ENCODE data around the gene PROZ. TPM values are rescaled to one million over a fixed set of nuclear protein-coding genes. Genes with fewer than 3 reads are reported as not detected.

The PROZ gene
- total and polyA plus RNA-seq, 2 of the 13 experiments (the other 11 are each of a cell fraction or from before 2014, with no cell fraction given) = 5.6 to 22.5 TPM

DNA sequence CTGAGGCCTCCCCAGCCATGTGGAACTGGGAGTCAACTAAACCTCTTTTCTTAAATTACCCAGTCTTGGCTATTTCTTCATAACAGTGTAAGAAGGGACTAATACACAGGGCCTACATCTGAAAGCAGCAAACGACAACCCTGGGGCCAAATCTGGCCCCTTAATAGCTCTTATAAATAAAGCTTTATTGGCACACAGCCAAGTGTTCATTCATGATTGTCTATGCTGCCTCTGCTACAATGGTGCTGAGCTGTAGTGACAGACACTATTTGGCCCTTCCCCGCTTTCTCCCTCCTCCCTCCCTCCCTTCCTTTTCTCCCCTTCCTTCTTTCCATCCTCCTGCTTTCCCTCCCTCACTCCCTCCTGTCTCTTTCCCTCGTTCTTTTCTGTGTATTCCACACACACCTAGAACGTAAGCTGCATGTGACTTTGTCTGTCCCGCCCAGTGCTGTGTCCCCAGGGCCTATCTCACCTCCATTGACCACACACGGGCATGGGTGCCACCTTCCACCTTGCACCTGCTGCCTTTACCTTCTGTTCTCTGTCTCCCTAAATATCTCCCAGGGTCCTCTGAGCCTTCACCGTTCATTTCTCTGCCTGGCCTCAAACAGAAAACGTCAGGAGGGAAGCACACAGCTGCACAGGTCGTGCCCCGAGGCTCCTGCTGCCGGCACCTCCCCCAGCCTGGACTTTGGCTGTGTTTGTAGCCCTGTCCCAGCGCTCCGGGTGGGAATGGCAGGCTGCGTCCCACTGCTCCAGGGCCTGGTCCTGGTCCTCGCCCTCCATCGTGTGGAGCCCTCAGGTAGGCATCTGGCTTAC lies at the start of gene PROZ (continued):
- TF ChIP-seq, protein P1, sequence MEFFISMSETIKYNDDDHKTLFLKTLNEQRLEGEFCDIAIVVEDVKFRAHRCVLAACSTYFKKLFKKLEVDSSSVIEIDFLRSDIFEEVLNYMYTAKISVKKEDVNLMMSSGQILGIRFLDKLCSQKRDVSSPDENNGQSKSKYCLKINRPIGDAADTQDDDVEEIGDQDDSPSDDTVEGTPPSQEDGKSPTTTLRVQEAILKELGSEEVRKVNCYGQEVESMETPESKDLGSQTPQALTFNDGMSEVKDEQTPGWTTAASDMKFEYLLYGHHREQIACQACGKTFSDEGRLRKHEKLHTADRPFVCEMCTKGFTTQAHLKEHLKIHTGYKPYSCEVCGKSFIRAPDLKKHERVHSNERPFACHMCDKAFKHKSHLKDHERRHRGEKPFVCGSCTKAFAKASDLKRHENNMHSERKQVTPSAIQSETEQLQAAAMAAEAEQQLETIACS (CRISPR knock-in tag; IDR thresholded peaks at IDR 0.05) = no peak
- TF ChIP-seq, protein P2, sequence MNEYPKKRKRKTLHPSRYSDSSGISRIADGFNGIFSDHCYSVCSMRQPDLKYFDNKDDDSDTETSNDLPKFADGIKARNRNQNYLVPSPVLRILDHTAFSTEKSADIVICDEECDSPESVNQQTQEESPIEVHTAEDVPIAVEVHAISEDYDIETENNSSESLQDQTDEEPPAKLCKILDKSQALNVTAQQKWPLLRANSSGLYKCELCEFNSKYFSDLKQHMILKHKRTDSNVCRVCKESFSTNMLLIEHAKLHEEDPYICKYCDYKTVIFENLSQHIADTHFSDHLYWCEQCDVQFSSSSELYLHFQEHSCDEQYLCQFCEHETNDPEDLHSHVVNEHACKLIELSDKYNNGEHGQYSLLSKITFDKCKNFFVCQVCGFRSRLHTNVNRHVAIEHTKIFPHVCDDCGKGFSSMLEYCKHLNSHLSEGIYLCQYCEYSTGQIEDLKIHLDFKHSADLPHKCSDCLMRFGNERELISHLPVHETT (CRISPR knock-in tag; conservative IDR thresholded peaks at IDR 0.05) = no peak
- TF ChIP-seq ZNF138 (CRISPR knock-in tag; IDR thresholded peaks at IDR 0.05; ENCODE audit: low read depth) (no peak), ZNF296 (CRISPR knock-in tag; conservative IDR thresholded peaks at IDR 0.05) (no peak), SOX6 (IDR thresholded peaks at IDR 0.05) (no peak), SOX6 (CRISPR knock-in tag; IDR thresholded peaks at IDR 0.05) (peak; percentile 33; the same call in 1 of the 2 replicates), ZSCAN21 (CRISPR knock-in tag; IDR thresholded peaks at IDR 0.05; ENCODE audit: borderline replicate concordance) (peak; percentile 46; the same call in 1 of the 2 replicates), ATF1 (CRISPR knock-in tag; IDR thresholded peaks at IDR 0.05) (no peak), ZNF331 (CRISPR knock-in tag; IDR thresholded peaks at IDR 0.05) (peak; percentile 76), CHD4 (IDR thresholded peaks at IDR 0.05; ENCODE audit: borderline replicate concordance, low read length) (0 out of 2 replicates have a peak, but pooled peaks have one; percentile 37), PHF5A (CRISPR knock-in tag; IDR thresholded peaks at IDR 0.05; ENCODE audit: low read depth, unreplicated experiment) (no peak), TOPORS (CRISPR knock-in tag; IDR thresholded peaks at IDR 0.05) (no peak), SRY (CRISPR knock-in tag; IDR thresholded peaks at IDR 0.05) (peak; percentile 49; the same call in 1 of the 2 replicates), GTF3A (CRISPR knock-in tag; conservative IDR thresholded peaks at IDR 0.05) (no peak), HNRNPUL1 (IDR thresholded peaks at IDR 0.05; ENCODE audit: low read depth, low read length) (no peak), SYNCRIP (IDR thresholded peaks at IDR 0.05; ENCODE audit: insufficient read depth, low read depth, low read length) (no peak), NFIC (IDR thresholded peaks at IDR 0.05; ENCODE audit: low read length) (no peak), ZNF749 (CRISPR knock-in tag; IDR thresholded peaks at IDR 0.05; ENCODE audit: borderline replicate concordance) (no peak), ZNF792 (CRISPR knock-in tag; IDR thresholded peaks at IDR 0.05) (peak; percentile 62; the same call in 1 of the 2 replicates)
- TF ChIP-seq, protein P3, sequence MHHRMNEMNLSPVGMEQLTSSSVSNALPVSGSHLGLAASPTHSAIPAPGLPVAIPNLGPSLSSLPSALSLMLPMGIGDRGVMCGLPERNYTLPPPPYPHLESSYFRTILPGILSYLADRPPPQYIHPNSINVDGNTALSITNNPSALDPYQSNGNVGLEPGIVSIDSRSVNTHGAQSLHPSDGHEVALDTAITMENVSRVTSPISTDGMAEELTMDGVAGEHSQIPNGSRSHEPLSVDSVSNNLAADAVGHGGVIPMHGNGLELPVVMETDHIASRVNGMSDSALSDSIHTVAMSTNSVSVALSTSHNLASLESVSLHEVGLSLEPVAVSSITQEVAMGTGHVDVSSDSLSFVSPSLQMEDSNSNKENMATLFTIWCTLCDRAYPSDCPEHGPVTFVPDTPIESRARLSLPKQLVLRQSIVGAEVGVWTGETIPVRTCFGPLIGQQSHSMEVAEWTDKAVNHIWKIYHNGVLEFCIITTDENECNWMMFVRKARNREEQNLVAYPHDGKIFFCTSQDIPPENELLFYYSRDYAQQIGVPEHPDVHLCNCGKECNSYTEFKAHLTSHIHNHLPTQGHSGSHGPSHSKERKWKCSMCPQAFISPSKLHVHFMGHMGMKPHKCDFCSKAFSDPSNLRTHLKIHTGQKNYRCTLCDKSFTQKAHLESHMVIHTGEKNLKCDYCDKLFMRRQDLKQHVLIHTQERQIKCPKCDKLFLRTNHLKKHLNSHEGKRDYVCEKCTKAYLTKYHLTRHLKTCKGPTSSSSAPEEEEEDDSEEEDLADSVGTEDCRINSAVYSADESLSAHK (CRISPR knock-in tag; IDR thresholded peaks at IDR 0.05; ENCODE audit: borderline replicate concordance) = no peak
- TF ChIP-seq, protein P4, sequence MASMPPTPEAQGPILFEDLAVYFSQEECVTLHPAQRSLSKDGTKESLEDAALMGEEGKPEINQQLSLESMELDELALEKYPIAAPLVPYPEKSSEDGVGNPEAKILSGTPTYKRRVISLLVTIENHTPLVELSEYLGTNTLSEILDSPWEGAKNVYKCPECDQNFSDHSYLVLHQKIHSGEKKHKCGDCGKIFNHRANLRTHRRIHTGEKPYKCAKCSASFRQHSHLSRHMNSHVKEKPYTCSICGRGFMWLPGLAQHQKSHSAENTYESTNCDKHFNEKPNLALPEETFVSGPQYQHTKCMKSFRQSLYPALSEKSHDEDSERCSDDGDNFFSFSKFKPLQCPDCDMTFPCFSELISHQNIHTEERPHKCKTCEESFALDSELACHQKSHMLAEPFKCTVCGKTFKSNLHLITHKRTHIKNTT (CRISPR knock-in tag; IDR thresholded peaks at IDR 0.05) = no peak
- TF ChIP-seq, protein P5, sequence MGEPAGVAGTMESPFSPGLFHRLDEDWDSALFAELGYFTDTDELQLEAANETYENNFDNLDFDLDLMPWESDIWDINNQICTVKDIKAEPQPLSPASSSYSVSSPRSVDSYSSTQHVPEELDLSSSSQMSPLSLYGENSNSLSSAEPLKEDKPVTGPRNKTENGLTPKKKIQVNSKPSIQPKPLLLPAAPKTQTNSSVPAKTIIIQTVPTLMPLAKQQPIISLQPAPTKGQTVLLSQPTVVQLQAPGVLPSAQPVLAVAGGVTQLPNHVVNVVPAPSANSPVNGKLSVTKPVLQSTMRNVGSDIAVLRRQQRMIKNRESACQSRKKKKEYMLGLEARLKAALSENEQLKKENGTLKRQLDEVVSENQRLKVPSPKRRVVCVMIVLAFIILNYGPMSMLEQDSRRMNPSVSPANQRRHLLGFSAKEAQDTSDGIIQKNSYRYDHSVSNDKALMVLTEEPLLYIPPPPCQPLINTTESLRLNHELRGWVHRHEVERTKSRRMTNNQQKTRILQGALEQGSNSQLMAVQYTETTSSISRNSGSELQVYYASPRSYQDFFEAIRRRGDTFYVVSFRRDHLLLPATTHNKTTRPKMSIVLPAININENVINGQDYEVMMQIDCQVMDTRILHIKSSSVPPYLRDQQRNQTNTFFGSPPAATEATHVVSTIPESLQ (CRISPR knock-in tag; conservative IDR thresholded peaks at IDR 0.05) = no peak

All from HepG2 (cell line).